Type B pancreatic cell (in vitro differentiated cells): ENCODE results near the gene TMEM256. TPM values are rescaled to one million over a fixed set of nuclear protein-coding genes. Genes with fewer than 3 reads are reported as not detected.
"Not testable (repeated sequence)": the region's sequence is repeated elsewhere in the genome, so short reads cannot be mapped to it uniquely, and the experiment has no call there.

Experiments used
- DNase-seq: peaks from one replicate; pipeline ENCODE4 v3.0.0; 2021; ENCODE audit warnings: mixed read lengths; ENCODE audit not compliant: unreplicated experiment; ENCODE audit errors: extremely low spot score
- H3K27ac Mint-ChIP-seq: 2 replicates; pipeline ENCODE4 v1.8.0; 2021; ENCODE audit warnings: mild to moderate bottlenecking, mixed read lengths
- H3K27me3 Mint-ChIP-seq: 2 replicates; pipeline ENCODE4 v1.8.0; 2021; ENCODE audit warnings: mixed read lengths
- H3K36me3 Mint-ChIP-seq: 2 replicates; pipeline ENCODE4 v1.8.0; 2021; ENCODE audit warnings: mixed read lengths
- H3K4me1 Mint-ChIP-seq: one replicate; pipeline ENCODE4 v1.8.0; 2021; ENCODE audit warnings: mixed read lengths; ENCODE audit not compliant: unreplicated experiment
- H3K4me3 Mint-ChIP-seq: 2 replicates; pipeline ENCODE4 v1.8.0; 2021; ENCODE audit warnings: mild to moderate bottlenecking, mixed read lengths
- H3K9me3 Mint-ChIP-seq: 2 replicates; pipeline ENCODE4 v1.8.0; 2021; ENCODE audit warnings: mixed read lengths
- CTCF ChIP-seq: fragments of 200-600 bp; sonication (generic); conservative IDR thresholded peaks from 2 replicates; pipeline ENCODE4 v1.5.0; 2021; ENCODE audit warnings: antibody characterized with exemption, mild to moderate bottlenecking
- total RNA-seq: library from RNA; stranded (reverse); gene quantifications from 2 replicates; pipeline ENCODE4 v1.2.1, GENCODE V29; 2021; ENCODE audit warnings: low replicate concordance

TMEM256 gene
- total RNA-seq, 1 donor from 2014 or later, result 89.8 TPM

GRCh38 chr17:7367083-7367482 lies 36.8 kb downstream of the TMEM256 start:
- no peak for DNase-seq
- H3K27ac Mint-ChIP-seq, result no peak overlapping the region
- H3K4me1 Mint-ChIP-seq, result no peaks in the 10 kb centered on the region
- H3K36me3 Mint-ChIP-seq, result no peaks in the 10 kb centered on the region
- peaks cover 22% of the 10 kb centered on the region for H3K27me3 Mint-ChIP-seq
- no peaks in the 10 kb centered on the region for H3K9me3 Mint-ChIP-seq
- no peak for TF ChIP-seq CTCF
- no peak overlapping the region for H3K4me3 Mint-ChIP-seq

GRCh38 chr17:7365963-7366362 lies 37.9 kb downstream of the TMEM256 start:
- H3K36me3 Mint-ChIP-seq, H3K4me1 Mint-ChIP-seq, DNase-seq, H3K4me3 Mint-ChIP-seq, H3K9me3 Mint-ChIP-seq, H3K27ac Mint-ChIP-seq: not testable (repeated sequence)
- H3K27me3 Mint-ChIP-seq, result peaks cover 24% of the 10 kb centered on the region

GRCh38 chr17:7363311-7363710 lies 40.6 kb downstream of the TMEM256 start:
- H3K36me3 Mint-ChIP-seq, result no peaks in the 10 kb centered on the region

GRCh38 chr17:7361906-7362305 lies 42.0 kb downstream of the TMEM256 start:
- peaks cover 6% of the 10 kb centered on the region for H3K27me3 Mint-ChIP-seq
- H3K9me3 Mint-ChIP-seq, result no peaks in the 10 kb centered on the region
- H3K4me3 Mint-ChIP-seq, result no peak overlapping the region
- H3K27ac Mint-ChIP-seq, result no peak overlapping the region
- H3K4me1 Mint-ChIP-seq, result no peaks in the 10 kb centered on the region
- H3K36me3 Mint-ChIP-seq, result no peaks in the 10 kb centered on the region
- DNase-seq, result no peak
- no peak for TF ChIP-seq CTCF

More at GRCh38 chr17:7363311-7363710, 40.6 kb downstream of the TMEM256 start:
- no peak for TF ChIP-seq CTCF
- no peak for DNase-seq
- H3K27me3 Mint-ChIP-seq, result peaks cover 9% of the 10 kb centered on the region
- no peak overlapping the region for H3K4me3 Mint-ChIP-seq
- H3K4me1 Mint-ChIP-seq, result no peaks in the 10 kb centered on the region
- H3K27ac Mint-ChIP-seq, result no peak overlapping the region
- no peaks in the 10 kb centered on the region for H3K9me3 Mint-ChIP-seq

- H3K4me3 Mint-ChIP-seq, result no peak overlapping the region
- H3K27ac Mint-ChIP-seq, result no peak overlapping the region
- peaks cover 3% of the 10 kb centered on the region for H3K27me3 Mint-ChIP-seq
- H3K9me3 Mint-ChIP-seq, result no peaks in the 10 kb centered on the region
- DNase-seq, result no peak
- H3K36me3 Mint-ChIP-seq, result no peaks in the 10 kb centered on the region
- H3K4me1 Mint-ChIP-seq, result peaks cover 15% of the 10 kb centered on the region
- no peak for TF ChIP-seq CTCF
Measured at GRCh38 chr17:7357381-7357780, 46.5 kb downstream of the TMEM256 start.

- Mint-ChIP-seq H3K27me3 (no peaks in the 10 kb centered on the region), H3K4me1 (peaks cover 17% of the 10 kb centered on the region), H3K36me3 (no peaks in the 10 kb centered on the region), H3K27ac (no peak overlapping the region), H3K4me3 (no peak overlapping the region), H3K9me3 (no peaks in the 10 kb centered on the region)
- TF ChIP-seq CTCF, result no peak
- no peak for DNase-seq
Measured at GRCh38 chr17:7356756-7357155, 47.1 kb downstream of the TMEM256 start.
